HG02623 (cell line): ENCODE measurements around the gene ZBP1.

Experiments used
- ATAC-seq: cut with Tn5 transposase; IDR thresholded peaks from one replicate; pipeline ENCODE4 v1.9.1; 2021; ENCODE audit warnings: moderate library complexity; ENCODE audit not compliant: unreplicated experiment

The ZBP1 gene, protein sequence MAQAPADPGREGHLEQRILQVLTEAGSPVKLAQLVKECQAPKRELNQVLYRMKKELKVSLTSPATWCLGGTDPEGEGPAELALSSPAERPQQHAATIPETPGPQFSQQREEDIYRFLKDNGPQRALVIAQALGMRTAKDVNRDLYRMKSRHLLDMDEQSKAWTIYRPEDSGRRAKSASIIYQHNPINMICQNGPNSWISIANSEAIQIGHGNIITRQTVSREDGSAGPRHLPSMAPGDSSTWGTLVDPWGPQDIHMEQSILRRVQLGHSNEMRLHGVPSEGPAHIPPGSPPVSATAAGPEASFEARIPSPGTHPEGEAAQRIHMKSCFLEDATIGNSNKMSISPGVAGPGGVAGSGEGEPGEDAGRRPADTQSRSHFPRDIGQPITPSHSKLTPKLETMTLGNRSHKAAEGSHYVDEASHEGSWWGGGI

DNA sequence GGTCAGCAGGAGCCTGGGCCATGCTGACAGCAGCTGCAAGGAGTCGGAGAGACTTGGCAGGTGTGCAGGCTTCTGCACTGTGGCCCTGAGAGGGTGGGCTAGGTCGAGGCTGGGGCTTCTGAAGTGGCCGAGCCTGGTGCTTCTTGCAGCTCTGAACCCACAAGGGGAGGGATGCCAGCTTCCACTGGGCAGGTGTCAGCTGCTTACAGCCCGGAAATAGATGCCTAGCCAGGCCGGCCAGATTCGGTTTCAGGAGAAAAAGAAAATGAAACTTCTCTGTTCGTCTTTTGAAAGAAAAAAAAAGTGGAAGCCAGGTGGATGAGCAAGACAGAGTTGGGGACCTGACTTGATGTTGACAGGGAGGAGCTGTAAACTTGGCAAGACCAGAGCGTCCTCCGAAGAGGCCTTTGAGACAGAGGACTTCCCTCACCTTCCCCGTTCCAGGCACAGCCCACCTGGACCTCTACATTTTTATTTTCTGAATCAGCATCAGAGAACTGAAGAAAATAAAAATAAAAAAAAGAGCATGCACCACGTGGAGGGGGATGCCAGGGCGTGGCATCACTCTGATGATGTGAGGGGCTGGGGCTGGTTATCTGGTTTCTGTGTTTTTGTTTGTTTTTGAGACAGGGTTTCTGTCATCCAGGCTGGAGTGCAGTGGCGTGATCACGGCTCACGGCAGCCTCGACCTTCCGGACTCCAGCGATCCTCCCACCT, at the start of gene ZBP1:
TSS of gene ZBP1 (minus strand) at position 153 of the 717 bp plus-strand sequence. CDS start at position 22, 131 bp downstream.
- peak; percentile 53 for ATAC-seq

DNA sequence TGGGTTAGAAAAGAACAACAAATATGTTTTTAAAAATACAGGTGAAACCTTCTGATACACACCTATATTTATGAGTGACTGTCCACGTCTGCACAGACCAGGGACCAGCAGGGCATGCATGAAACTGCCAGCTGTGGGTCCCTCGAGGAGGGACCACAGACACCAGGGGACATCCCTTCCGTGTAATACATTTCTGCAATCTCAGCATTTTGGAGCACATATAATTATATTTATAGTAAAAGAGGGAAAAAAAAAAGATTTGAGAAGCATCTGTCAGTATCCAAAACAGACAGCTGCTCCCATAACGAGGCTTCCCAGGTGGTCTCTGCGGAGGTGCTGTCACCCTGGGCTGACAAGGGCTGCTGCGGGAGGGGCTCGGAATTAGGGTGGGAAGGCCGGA, 49.4 kb upstream of the ZBP1 start:
- ATAC-seq, result no peak

- ATAC-seq, result no peak
Measured at GRCh38 chr20:57667924-57668782, 47.9 kb upstream of the ZBP1 start.

GRCh38 chr20:57667388-57667787, 47.2 kb upstream of the ZBP1 start:
- ATAC-seq, result no peak

DNA sequence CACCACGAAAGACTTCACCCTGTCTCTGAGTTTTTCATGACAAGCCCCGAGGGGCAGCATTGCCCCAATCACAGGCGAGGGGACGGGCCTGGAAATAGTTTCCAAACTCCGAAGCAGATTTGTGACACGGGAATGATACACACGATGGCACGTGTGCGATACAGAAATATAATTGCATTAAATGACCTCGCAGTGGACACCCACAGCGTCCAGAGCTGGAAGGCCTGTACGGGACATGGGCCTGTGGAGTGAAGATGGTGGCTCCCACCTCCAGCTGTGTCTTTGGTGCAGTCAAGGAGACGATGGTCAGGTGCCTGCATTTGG, 46.6 kb upstream of the ZBP1 start:
- ATAC-seq, result no peak

GRCh38 chr20:57666106-57666833, 46.0 kb upstream of the ZBP1 start:
- ATAC-seq, result no peak

- ATAC-seq, result no peak
Measured at GRCh38 chr20:57665589-57665971, 45.4 kb upstream of the ZBP1 start.

GRCh38 chr20:57664924-57665588, 44.8 kb upstream of the ZBP1 start:
- ATAC-seq, result no peak

DNA sequence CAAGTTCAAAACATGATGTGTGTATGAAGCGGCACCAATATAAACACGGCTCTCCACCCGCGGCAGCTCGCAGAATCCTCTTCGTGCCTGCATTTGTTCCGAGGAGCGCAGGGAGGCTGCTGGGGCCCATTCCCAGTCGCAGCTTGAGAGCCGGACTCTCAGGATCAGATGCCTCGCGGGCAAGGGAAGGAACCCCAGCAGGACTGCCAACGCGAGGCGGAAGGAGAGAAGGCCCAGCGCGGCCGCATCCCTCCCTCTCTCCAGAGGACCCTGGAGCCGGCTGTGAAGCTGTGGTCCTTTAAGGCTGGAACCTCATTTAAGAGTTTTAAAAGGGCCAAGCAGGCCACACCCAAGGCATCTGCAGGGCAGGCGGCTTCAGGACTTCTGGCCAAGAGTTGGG, 44.2 kb upstream of the ZBP1 start:
- ATAC-seq, result no peak

DNA sequence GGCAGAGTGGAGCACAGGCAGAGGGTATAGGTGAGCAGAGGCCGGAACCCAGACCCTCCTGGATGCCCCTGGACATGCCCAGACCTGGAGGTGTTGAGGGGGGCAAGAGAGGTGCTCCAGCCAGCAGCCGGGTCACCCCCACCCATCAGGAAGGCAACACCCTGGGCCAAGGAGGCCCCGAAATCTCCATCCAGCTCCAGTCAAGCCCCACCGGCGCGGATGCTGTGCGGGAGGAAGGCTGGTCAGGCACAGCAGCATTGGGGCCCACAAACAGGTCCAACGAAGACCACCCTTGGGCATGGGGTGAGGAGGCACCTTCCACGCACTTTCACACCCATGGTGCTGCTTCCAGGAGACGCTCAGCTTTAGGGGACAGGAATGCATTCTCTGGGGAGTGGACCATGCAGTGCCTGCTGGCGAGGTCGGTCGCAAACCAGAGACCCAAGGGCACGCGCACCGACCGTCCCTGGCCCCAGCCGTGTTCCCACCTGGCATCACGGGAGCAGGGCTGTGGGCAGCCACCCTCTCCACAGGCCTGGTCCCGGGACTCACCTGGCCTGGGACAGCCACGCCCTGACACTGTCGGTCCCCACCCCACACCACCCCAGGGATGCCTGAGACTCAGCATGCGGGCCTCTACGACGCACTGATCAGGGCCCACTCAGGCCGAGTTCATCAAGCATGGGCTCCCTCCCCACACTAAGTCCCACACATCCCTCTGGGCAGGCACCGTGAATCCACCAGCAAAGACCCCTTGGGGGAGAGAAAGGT, 43.6 kb upstream of the ZBP1 start:
- ATAC-seq, result no peak

DNA sequence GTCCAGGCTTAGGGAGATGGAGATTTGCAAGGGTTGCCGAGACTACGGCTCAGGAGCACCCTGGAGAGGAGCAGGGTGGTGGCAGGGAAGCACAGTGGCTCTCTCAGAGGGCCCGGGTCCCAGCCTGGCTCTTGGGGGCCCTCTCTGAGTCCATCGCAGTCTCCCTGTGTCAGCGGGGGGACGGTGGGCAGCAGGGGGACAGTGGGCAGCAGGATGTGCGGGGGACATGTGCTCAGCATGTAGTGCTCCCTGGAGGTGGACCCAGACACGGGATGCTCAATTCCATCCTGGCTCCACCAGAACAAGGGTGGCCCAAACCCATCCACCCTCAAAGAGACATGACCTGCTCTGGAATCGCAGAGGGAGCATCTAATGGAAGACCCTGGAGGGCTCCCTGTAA, 43.0 kb upstream of the ZBP1 start:
- ATAC-seq, result no peak

DNA sequence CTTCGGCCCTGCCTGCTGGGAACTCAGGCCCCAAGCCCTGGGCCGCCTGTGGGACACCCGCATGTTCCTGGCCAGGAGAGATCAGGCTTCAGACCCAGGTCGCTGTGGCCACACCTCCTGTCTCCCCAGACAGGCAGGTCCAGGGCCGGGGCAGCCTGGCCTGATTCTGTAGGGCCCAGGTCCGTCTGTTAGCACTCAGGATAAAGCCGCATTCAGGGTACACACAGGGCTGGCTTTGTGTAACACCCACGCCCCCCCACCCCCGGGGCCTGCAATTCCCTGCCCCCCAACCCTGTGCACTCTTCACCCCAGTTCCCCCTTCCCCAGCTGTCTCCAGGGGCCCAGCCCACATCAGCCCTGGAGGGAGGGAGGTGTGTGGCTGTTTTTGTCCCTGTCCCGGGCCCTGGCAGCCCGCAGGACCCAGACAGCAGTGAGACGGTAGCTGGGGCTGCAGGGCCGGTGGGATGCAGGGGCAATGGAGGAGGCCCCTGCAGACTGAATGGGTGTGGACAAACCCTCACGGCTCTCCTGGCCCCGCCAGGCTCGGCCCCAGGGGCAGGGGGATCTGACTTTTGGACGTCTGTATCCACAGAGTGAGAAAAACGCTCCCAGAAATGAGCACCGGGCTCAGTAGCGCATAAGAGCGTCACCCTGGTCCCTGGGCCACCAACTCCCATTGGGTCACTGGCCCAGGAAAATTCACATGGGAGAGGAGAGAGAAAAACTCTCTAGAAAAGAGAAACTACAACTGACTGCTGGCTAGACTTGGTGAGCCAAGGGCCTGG, 42.4 kb upstream of the ZBP1 start:
- ATAC-seq, result no peak

GRCh38 chr20:57661746-57662455, 41.7 kb upstream of the ZBP1 start:
- no peak for ATAC-seq

DNA sequence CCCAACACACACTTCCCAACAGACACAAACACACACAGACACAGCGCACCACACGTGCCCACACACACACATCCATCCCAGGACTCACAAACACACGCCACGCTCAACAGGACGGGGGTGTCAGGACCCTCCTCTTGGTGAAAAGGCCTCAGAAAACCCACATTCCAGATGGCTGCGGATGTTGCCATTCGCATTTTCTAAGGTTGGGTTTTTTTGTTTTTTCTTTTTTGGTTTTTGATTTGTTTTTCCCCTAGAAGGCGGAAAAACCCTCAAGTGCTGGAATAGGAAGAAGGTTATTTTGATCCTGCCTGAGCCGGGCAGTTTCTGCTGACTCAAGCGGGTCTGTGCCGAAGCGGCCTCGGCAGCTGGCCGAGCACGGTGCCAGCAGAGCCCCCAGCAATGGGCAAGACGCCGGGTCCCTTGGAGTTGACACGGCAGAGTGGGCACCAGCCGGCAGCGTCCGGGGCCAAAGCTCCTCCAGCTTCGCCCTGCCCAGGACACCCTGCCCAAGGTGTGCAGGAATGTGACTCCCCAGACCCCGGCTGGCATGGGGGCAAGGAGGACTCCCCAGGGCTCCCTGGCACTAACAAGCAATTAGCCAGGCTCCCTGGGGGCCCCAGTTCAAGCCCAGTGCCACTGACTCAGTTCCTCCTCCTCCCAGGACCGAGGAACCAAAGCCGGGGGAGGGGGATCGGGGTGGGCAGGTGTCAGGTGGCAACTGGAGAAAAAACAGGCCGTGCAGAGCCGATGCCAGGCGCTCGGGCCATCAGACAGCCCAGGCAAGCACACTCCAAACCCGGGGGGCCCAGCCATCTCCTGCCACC, 40.9 kb upstream of the ZBP1 start:
- no peak for ATAC-seq

DNA sequence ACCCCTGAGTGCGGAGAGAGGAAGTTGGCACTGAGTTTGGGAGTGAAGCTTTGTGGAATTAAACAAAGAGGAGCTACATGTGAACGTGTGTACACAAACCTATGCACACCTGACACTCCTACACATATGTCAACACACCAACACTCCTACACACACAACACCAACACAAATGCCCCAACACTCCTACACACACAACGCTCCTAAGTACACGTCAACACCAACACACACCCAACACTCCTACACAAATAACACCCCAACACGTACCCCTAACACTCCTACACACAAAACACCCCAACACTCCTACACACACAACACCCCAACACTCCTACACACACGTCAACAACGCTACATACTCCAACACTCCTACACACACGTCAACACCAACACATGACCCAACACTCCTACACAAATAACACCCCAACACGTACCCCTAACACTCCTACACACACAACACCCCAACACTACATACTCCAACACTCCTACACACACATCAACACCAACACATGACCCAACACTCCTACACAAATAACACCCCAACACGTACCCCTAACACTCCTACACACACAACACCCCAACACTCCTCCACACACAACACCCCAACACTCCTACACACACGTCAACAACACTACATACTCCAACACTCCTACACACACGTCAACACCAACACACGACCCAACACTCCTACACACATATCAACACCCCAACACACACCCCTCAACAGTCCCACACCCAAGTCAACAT, 40.1 kb upstream of the ZBP1 start:
- ATAC-seq, result no peak

- no peak for ATAC-seq
Measured at GRCh38 chr20:57659517-57660180, 39.4 kb upstream of the ZBP1 start.
